HTERT RPE-1 (cell line): Measurements from ENCODE around the gene FKBP10.
"Not testable (repeated sequence)": the region's sequence is repeated elsewhere in the genome, so short reads cannot be mapped to it uniquely, and the experiment has no call there.

Experiments
- in situ Hi-C: fragments of 300-500 bp; cut with MboI; formaldehyde crosslinking; loops from 4 replicates; pipeline ENCODE4 v1.14.3; 2020; ENCODE audit warnings: low sequenced_read_pairs

Gene FKBP10, protein sequence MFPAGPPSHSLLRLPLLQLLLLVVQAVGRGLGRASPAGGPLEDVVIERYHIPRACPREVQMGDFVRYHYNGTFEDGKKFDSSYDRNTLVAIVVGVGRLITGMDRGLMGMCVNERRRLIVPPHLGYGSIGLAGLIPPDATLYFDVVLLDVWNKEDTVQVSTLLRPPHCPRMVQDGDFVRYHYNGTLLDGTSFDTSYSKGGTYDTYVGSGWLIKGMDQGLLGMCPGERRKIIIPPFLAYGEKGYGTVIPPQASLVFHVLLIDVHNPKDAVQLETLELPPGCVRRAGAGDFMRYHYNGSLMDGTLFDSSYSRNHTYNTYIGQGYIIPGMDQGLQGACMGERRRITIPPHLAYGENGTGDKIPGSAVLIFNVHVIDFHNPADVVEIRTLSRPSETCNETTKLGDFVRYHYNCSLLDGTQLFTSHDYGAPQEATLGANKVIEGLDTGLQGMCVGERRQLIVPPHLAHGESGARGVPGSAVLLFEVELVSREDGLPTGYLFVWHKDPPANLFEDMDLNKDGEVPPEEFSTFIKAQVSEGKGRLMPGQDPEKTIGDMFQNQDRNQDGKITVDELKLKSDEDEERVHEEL

DNA sequence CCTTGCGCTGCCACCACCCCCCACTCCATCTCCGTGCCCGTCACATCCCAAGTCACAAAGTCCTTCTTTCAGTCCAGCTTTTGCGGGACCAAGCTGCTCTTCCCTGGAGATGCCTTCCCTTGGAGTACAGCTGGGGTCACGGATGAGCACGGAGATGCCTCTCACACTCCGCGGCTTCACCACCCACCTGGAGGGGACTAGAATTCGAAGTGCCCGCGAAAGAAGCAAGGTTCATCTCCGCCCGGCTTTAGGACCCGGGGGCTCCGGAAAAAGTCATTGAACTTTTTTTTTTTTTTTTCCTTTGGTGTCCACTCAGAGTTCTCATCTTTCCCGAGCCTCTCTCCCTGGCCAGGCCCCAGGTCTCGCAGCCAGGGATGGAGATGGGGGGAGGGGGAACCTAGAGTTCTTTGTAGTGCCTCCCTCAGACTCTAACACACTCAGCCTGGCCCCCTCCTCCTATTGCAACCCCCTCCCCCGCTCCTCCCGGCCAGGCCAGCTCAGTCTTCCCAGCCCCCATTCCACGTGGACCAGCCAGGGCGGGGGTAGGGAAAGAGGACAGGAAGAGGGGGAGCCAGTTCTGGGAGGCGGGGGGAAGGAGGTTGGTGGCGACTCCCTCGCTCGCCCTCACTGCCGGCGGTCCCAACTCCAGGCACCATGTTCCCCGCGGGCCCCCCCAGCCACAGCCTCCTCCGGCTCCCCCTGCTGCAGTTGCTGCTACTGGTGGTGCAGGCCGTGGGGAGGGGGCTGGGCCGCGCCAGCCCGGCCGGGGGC is at the start of gene FKBP10:
TSS of gene FKBP10 (plus strand) at position 624 of the 771 bp plus-strand sequence. CDS start at position 655, 31 bp downstream.
- in situ Hi-C loops: no loop called here

DNA sequence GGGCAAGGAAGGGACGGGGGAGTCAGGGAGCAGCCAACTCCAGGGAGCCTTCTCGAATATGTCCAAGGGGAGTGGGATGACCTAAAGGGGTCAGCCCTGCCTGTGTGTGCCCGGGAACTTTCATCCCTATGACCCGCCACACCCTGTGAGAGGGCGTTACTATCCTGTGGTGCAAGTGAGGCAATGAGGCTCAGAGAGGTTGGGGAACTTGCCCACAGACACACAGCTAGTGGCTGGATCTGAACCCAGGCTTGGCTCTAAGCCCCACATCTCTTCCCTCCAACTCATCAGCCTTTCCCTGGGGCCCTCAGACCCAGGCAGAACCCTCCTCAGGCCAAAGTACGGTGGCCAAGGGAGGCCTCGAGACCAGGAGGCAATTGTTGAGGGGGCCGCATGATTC is 49.5 kb upstream of the FKBP10 start:
- in situ Hi-C loops: no loop called here

DNA sequence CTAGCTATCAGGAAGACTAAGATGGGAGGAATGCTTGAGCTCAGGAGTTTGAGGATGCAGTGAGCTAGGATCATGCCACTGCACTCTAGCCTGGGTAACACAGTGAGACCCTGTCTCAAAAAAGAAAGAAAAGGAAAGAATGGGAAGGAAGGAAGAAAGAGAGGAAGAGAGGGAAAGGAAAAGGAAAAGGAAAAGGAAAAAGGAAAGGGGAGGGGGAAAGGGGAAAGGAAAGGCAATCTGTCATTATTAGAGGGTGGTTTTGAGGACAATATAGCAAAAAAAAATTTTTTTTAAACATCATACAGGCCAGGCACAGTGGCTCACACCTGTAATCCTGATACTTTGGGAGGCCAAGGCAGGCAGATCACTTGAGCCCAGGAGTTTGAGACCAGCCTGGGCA is 46.7 kb upstream of the FKBP10 start:
- in situ Hi-C loops: no loop called here

DNA sequence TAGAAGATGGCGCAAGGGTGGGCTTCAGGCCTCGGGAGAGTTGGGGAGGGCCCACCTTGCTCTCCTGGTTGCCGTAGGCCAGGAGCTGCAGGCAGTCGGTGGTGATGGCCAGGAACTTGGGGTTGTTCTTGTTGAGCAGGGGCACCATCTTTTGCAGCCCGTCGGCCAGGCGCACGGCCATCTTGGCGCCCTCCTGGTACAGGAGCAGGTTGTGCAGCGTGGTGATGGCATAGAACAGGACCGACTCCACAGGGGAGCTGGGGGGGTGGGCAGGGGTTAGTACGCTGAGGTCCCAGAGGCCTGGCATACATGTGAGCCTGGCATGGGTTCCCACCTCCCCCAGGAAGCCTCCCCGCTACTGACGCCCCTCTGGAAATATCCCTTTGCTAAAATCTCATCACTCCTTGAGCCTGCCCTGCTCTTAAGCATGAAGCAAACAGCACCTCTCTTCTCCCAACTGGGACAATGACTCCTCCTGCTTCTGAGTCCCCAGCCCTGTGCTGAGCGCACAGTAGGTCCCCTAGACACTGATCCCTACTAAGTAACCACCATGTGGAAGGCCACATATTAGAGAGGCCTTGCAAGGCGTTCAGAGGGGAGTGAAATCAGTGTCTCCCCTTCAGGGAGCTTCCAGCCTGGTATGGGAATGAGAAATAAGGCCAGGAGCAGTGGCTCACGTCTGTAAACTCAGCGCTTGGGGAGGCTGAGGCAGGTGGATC is 45.3 kb upstream of the FKBP10 start:
- in situ Hi-C loops: no loop called here

DNA sequence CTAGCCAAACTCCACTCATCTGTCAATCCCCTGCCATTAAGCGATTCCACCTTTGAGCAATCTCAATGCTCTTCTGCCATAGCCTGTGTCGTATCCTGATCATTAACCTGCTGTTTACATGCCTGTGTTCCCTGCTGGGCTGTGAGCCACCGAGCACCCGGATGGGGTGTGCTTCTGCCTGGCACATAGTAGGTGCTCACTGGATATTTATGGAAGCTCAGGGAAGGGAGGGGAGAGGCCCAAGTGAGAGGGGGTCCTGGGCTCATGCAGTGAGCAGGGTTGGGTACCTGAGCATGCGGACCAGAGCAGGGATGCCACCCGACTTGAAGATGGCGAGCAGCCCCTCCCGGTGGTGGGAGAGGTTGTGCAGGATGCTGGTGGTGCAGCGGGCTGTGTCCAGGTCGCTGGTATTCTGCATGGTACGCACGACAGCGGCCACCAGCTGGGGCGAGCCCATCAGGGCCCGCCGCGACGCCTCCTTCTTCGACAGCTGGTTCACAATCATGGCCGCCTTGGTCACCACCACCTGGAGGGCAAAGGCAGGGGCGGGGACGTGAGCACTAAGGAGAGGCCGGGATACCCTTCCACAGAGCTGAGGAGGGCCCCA is 44.0 kb upstream of the FKBP10 start:
- in situ Hi-C loops: no loop called here

DNA sequence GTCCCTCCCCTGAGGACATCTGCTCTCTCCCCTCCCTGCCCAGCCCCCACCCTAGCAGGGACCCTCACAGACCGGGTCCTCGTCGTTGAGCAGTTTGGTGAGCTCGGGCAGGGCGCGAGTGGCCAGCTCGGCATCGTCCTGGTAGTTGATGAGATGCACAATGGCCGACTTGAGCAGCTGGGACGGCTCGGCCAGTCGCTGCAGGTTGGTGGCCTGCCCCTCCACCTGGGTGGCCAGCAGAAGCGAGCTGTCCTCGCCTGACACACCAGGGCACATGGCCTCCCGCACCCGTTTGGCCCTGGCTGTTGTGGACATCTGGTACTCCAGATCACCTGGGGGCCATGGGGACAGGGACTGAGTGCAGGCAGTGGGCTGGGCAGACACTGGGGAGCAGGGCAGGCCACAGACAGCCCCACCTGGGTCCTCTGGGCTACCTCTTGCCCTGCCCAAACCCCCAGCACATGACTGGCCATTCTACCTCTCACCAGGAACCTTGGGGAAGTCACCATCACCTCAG is 43.4 kb upstream of the FKBP10 start:
- in situ Hi-C loops: no loop called here

DNA sequence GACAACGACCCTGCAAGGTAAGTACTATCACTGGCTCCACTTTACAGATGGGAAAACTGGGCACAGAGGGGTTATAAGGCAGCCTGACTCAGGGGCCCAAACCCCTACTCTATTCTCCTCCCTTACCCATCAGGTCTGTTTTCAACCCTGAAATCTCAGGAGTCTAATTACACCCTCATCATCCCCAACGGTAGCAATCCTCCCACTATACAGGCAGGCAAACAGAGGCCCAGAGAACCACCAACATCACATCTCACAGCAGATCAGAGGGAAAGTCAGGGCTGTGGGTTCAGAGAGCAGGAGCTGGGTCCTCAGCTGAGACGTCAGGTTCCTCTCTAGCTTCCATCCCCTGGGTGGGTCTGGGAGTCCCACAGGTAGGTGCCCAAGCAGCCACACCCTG is 42.8 kb upstream of the FKBP10 start:
- in situ Hi-C loops: no loop called here

DNA sequence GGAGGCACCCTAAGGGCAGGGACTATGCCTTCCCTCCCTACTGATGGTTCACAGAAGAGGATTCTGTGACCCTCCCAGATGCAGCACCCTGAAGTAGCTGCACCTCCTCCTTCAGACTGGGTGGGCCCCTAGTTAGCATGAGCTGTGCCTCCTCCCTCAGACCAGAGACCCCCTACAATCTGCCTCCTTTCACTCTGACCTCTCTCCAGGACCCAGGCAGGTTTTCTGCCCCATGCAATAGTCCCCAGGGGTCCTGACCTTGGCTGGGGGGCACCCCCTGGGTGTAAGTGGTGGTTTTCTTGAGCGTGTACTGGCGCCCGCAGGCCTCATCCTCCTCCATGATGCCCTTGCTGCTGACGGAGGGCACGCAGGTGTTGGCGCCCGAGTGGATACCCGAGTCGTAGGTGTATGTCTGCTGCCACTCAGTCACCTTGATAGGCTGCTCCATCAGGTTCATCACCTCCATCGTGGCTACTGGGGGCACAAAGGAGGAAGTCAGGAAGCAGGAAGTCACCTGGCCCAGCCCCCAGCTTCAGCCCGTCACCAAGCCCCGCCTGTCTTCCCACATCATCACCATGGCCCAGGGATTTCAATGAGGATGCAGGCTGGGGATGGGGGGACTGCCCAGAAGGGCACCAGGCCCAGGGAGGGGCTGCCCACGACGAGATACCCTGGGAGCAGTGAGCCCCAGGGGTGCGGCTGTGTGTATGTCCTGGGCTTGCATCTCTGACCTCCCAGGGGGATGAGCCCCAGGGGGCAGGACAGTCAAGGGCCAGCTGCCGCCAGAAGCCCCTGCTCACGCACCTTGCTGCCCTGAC is 41.2 kb upstream of the FKBP10 start:
- in situ Hi-C loops: no loop called here

DNA sequence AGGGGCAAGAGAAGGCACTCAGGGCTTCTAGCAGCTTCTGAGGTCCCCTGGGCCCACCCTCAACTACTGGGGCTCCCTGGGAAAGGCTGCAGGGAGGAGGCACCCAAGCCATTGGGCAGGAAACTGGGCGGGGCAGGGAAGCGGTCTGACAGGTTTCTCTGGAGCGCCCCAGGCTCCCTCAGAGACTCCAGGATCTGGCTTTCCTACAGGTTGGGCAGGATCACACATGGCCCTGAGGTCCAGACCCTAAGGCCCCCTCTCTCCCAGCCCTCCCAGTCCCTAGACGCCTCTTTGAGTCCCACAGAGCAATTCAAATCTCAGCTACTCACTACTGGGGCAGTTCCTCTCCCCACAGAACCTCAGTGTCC is 40.6 kb upstream of the FKBP10 start:
- in situ Hi-C loops: no loop called here

DNA sequence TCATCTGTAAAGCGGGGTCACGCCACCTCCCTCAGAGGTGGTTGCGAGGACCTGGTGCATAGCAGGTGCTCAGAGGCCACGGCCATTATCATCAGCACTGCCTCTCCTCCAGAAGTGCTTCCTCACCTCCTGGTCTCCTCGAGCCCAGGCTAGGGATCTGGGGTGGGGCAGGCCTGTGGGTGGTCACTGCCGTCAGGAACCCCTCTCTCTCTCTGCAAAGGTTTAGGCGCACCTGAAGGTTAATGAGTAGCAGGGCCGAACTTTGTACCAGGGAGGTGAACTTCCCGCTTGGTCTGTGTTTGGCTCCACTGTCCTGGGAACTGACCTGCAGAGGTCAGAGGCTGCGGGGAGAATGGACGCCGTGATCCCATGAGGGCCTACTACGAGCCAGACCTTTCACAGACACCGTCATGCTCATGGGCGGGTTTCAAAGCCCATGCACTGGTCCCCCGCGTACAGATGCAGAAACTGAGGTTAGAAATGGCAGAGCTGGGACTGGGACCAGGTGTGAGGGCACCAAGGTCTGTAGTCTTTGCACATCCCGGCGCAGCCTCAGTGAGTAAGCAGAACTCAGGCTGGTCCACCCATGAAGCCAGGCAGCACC is 40.1 kb upstream of the FKBP10 start:
- in situ Hi-C loops: no loop called here

DNA sequence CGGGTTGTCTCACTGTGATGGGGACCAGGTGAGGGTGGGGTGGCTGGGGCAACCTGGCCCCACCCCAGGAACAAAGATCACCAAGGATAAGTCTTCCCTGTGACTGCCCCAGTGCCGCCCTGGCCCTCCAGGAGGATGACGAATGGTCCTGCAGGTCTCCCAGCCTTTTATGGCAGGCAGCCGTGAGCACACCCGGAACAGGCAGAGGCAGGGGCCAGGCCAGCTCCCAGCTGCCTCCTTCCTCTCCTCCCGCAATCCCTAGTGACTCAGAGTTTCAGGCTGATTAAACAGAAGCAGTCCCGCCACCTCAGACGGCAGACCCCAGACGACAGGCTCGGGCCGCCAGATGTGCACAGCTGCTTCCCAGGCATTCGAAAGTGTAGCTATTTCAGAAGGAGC is 39.6 kb upstream of the FKBP10 start:
- in situ Hi-C loops: no loop called here

DNA sequence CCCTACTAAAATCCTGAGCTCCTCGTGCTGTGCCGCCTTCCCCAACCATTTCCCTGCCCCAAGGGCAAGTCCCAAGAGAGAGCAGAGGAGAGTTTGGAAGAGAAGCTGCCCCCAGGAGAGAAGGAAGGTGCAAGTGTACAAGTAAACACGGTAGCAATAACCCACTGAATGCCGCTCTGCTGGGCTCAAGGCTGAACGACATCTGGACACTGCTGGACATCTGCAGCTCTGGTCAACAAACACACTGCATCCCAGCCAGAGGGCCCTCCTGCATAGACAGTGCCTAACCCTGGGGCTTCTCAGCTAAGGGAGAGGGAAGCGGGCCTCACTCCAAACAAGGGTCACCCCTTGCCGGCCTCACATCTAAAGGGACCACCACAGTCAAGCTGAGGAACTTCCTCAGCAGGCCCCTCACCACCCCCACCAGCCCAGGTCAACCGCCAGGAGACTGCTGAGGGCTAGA is 39.0 kb upstream of the FKBP10 start:
- in situ Hi-C loops: no loop called here

DNA sequence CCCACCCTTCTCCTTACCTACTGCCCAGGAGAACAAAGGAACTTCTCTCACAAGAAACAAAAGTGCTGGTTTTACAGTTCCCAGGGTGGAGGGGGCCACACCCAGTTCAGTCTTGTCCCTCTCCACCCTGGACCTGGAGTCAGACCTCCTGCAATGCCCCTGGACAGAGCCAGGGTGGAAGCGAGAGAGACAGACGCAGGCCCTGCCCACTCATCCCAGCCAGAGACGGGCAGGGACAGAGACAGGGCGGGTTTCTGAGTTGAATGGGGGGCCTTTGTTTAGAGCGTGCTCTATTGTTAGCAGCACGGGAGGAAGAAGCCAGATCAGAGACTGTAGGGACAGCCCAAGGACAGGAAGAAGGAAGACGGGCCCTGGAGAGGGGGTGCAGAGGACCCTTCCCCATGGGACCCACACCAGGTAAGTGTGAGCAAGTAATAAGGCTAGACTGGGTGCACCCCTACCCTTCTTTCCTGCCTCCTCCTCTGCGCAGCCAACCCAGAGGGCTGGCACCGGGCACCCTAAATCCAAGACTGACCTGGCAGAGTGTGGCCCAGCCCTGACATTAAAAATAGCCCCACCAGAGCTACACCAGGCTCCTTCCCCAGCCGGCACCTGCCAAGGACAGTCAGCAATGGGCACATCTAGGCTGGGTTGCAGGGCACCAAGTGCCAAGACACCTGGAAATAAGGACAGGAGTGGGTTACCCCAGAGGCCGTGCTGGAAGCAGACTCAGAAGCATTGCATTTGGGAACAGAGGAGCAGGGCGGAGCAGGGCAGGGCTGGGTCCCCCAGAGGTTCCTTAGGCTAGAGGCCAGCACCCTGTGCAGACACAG is 37.2 kb upstream of the FKBP10 start:
- in situ Hi-C loops: no loop called here

DNA sequence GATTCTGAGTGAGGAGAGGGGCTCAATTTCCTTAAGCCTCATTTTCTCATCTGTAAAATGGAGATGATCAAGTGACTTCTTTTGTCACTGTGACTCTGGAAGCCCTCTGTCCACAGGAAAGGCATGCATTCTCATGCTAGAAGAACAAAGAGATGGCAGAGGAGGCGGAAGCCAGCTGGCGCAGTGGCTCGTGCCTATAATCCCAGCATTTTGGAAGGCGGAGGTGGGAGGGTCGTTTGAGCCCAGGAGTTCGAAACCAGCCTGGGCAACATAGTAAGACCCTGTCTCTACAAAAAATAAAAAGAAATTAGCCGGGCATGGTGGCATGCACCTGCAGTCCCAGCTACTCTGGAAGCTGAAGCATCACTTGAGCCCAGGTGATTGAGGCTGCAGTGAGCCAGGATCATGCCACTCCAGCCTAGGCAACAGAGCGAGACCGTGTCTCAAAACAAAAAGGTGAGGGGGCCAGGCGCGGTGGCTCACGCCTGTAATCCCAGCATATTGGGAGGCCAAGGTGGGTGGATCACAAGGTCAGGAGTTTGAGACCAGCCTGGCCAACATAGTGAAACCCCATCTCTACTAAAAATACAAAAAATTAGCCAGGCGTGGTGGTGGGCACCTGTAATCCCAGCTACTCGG is 36.4 kb upstream of the FKBP10 start:
- in situ Hi-C loops: not testable (repeated sequence)

DNA sequence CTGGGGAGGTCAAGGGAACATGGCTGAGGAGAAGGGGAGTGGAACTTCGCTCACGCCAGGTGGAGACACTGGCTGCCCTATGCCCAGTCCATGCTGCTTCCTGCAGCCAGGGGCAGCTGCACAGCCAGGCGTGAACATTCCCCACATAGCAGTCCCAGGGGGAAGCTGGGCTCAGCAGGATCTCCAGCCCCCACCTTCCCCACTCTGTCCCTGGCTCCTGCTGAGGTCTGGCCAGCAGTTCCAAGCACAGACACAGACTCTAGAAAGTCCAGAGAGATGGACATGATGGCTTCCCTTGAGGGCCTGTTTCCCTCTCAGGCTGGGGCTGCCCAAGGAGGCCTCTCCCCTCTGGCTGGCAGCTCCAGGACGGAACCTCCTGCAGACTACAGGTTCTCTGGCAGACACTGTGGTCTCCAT is 35.6 kb upstream of the FKBP10 start:
- in situ Hi-C loops: no loop called here

DNA sequence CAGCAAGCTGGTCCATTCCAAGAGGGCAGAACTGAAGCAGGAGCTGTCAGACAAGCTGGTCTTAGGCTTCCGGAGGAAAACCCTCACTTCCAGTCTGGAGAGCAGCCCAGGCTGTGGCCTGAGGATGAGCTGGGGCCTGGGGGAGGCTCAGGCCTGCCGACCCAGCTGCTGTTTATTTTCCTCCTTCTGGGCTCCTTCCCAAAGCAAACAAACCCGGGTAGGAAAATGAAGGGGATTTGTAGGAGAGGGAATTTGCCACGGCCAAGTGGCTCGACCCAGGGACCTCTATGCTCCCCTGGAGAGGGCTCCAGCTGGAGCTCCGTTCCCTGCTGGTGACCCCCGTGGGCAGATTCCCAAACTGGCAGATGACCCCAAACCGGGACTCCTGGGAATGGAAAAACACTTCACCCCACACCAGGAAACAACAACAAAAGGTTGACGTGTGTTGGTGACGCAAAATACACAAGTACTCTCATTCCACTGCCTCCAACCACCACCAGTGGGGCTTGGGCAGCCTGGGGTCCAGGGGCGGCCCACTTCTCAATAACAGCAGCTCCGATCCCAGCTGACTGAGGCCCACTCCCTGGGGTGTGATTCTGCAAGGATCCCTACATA is 35.1 kb upstream of the FKBP10 start:
- in situ Hi-C loops: no loop called here

DNA sequence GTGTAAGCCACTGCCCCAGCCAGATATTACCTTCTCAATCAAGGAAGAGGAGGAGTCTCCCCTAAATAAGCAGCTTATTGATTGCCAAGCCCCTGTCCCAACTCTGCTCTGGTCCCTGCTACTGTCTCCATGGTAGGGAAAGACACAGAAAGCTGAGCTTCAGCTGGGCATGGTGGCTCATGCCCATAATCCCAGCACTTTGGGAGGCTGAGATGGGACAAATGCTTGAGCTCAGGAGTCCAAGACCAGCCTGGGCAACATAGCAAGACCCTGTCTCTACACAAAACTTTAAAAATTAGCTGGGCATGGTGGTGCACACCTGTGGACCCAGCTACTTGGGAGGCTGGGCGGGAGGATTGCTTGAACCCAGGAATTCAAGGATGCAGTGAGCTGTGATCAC is 32.9 kb upstream of the FKBP10 start:
- in situ Hi-C loops: no loop called here
